Measurements from ENCODE around the gene CIPC. TPM values are rescaled to one million over a fixed set of nuclear protein-coding genes. Genes with fewer than 3 reads are reported as not detected.

The CIPC gene
- total and polyA plus RNA-seq, 2 of the 13 experiments (the other 11 are each of a cell fraction or from before 2014, with no cell fraction given), result 7.6 to 13.9 TPM

GRCh38 chr14:77065851-77066577, 32.0 kb upstream of the CIPC start:
- Histone ChIP-seq H3K36me3 (replicated peaks in 1 of 2; ENCODE audit: control insufficient read depth in 1 of 2, insufficient read depth in 2 of 2, low read length in 2 of 2) (no peaks in the 10 kb centered on the region), H3K4me3 (replicated peaks in 1 of 3; ENCODE audit: insufficient read depth in 1 of 3, low read depth in 2 of 3, low read length in 3 of 3) (no peak overlapping the region), H3K27ac (ENCODE audit: extremely low read length, insufficient read depth, low read length) (no peak overlapping the region), H3K9ac (ENCODE audit: insufficient read depth, low read depth, low read length) (no peak overlapping the region), H3K9me3 (ENCODE audit: low read length) (no peaks in the 10 kb centered on the region), H3K4me1 (ENCODE audit: insufficient read depth, low read length) (no peaks in the 10 kb centered on the region), H4K20me1 (ENCODE audit: insufficient read depth, low read length) (no peaks in the 10 kb centered on the region), H3K27me3 (ENCODE audit: control insufficient read depth in 1 of 2, insufficient read depth in 2 of 2, low read length in 2 of 2) (peaks cover 5 to 24% of the 10 kb centered on the region in 2 experiments; a peak in 4 of 5 replicates), H2AFZ (ENCODE audit: low read length) (no peak overlapping the region), H3K4me2 (ENCODE audit: low read depth, low read length) (no peak overlapping the region), H3K79me2 (ENCODE audit: insufficient read depth, low read length) (no peaks in the 10 kb centered on the region)
- in situ Hi-C loops (cut with HindIII; ENCODE audit: extremely low pct_ligation_motif_present, low pct_unique_long_range_greater_than_20kb), result no loop called here
- ATAC-seq (no peak), DNase-seq (ENCODE audit: low spot score) (no peak), FAIRE-seq (no peak)
- ChIA-PET CTCF (ENCODE audit: low intra/inter-chr PET ratio, low total read pairs) (interaction anchor here (1.4 to 5.2 kb wide), 2 partner anchors 153 to 189 kb away, joined by 3 to 68 read pairs; no protein-coding TSS in a partner anchor), POLR2A (no interaction called here)
- intact Hi-C loops (cut with micrococcal nuclease; ENCODE audit: unreplicated experiment), result no loop called here
- TF ChIP-seq IKZF4 (CRISPR knock-in tag; IDR thresholded peaks at IDR 0.05; ENCODE audit: borderline replicate concordance, low read depth, not compliant biosample characterization), result no peak
- TF ChIP-seq SMYD3 (CRISPR knock-in tag; IDR thresholded peaks at IDR 0.05), result no peak
- no peak for TF ChIP-seq HMGXB4 (CRISPR knock-in tag; IDR thresholded peaks at IDR 0.05; ENCODE audit: borderline replicate concordance in 1 of 2, low read depth in 1 of 2)
- TF ChIP-seq ZFP37 (CRISPR knock-in tag; IDR thresholded peaks at IDR 0.05; ENCODE audit: borderline replicate concordance), result no peak
- TF ChIP-seq ZNF850 (CRISPR knock-in tag; conservative IDR thresholded peaks at IDR 0.05), result no peak
- TF ChIP-seq MAZ (IDR thresholded peaks at IDR 0.05; ENCODE audit: borderline replicate concordance, low read depth, low read length), result no peak
- no peak for TF ChIP-seq MAZ (CRISPR knock-in tag; IDR thresholded peaks at IDR 0.05; ENCODE audit: low read depth)
- TF ChIP-seq MLXIP (CRISPR knock-in tag; IDR thresholded peaks at IDR 0.05; ENCODE audit: borderline replicate concordance), result no peak
- no peak for TF ChIP-seq NR2F6 (IDR thresholded peaks at IDR 0.05)
- TF ChIP-seq NR2F6 (CRISPR knock-in tag; IDR thresholded peaks at IDR 0.05), result no peak
- TF ChIP-seq ZNF691 (CRISPR knock-in tag; IDR thresholded peaks at IDR 0.05; ENCODE audit: borderline replicate concordance, low read depth), result no peak
- TF ChIP-seq ZNF441 (CRISPR knock-in tag; IDR thresholded peaks at IDR 0.05; ENCODE audit: borderline replicate concordance), result no peak
- no peak for TF ChIP-seq HDAC6 (IDR thresholded peaks at IDR 0.05; ENCODE audit: low read depth, low read length)
- TF ChIP-seq KDM1A (CRISPR knock-in tag; IDR thresholded peaks at IDR 0.05), result no peak
- TF ChIP-seq ZFX (CRISPR knock-in tag; IDR thresholded peaks at IDR 0.05; ENCODE audit: low read depth), result no peak
- BruUV-seq (replicated peaks), result no TSS peak
- 17% methylated on average over 6 of the region's 6 CpGs for WGBS (ENCODE audit: low lambda C conversion rate)
